Measurements from ENCODE around the gene PKD2L2.
A peak's percentile ranks its signal among the peaks of the same experiment; 100 is the strongest.
"Not testable (repeated sequence)": the region's sequence is repeated elsewhere in the genome, so short reads cannot be mapped to it uniquely, and the experiment has no call there.

PKD2L2 gene

GRCh38 chr5:137888466-137888862 lies 793 bp upstream of the PKD2L2 start:
- no peak for DNase-seq (ENCODE audit: low read depth)

GRCh38 chr5:137890845-137891244 lies 1.6 kb downstream of the PKD2L2 start:
- DNase-seq (ENCODE audit: low read depth), result no peak

- no peak for DNase-seq (ENCODE audit: low read depth)
Measured at GRCh38 chr5:137891849-137892248, 2.6 kb downstream of the PKD2L2 start.

GRCh38 chr5:137894586-137894985 lies 5.3 kb downstream of the PKD2L2 start:
- DNase-seq (ENCODE audit: low read depth), result no peak

- DNase-seq (ENCODE audit: low read depth), result no peak
Measured at GRCh38 chr5:137896560-137896959, 7.3 kb downstream of the PKD2L2 start.

- no peak for DNase-seq (ENCODE audit: low read depth)
Measured at GRCh38 chr5:137899493-137899892, 10.2 kb downstream of the PKD2L2 start.

- no peak for DNase-seq (ENCODE audit: low read depth)
Measured at GRCh38 chr5:137901011-137901817, 12.0 kb downstream of the PKD2L2 start.

- no peak for DNase-seq (ENCODE audit: low read depth)
Measured at GRCh38 chr5:137902408-137903133, 13.3 kb downstream of the PKD2L2 start.

- no peak for DNase-seq (ENCODE audit: low read depth)
Measured at GRCh38 chr5:137914758-137915157, 25.5 kb downstream of the PKD2L2 start.

- DNase-seq (ENCODE audit: low read depth), result no peak
Measured at GRCh38 chr5:137916923-137917322, 27.7 kb downstream of the PKD2L2 start.

- peak; percentile 69 for DNase-seq (ENCODE audit: low read depth)
Measured at GRCh38 chr5:137921931-137922330, 32.7 kb downstream of the PKD2L2 start.

GRCh38 chr5:137923856-137924255 lies 34.6 kb downstream of the PKD2L2 start:
- DNase-seq (ENCODE audit: low read depth), result peak; percentile 31

GRCh38 chr5:137932800-137933199 lies 43.5 kb downstream of the PKD2L2 start:
- DNase-seq (ENCODE audit: low read depth), result no peak

GRCh38 chr5:137933491-137933911 lies 44.2 kb downstream of the PKD2L2 start:
- DNase-seq (ENCODE audit: low read depth), result no peak

GRCh38 chr5:137935190-137935589 lies 45.9 kb downstream of the PKD2L2 start:
- no peak for DNase-seq (ENCODE audit: low read depth)

GRCh38 chr5:137935694-137936093 lies 46.4 kb downstream of the PKD2L2 start:
- no peak for DNase-seq (ENCODE audit: low read depth)

GRCh38 chr5:137937994-137938750 lies 48.9 kb downstream of the PKD2L2 start:
- no peak for DNase-seq (ENCODE audit: low read depth)

GRCh38 chr5:137938751-137939143 lies 49.5 kb downstream of the PKD2L2 start:
- no peak for DNase-seq (ENCODE audit: low read depth)

GRCh38 chr5:137939331-137939730 lies 50.1 kb downstream of the PKD2L2 start:
- no peak for DNase-seq (ENCODE audit: low read depth)

- DNase-seq (ENCODE audit: low read depth), result not testable (repeated sequence)
Measured at GRCh38 chr5:137944280-137944679, 55.0 kb downstream of the PKD2L2 start.

GRCh38 chr5:137945825-137946224 lies 56.6 kb downstream of the PKD2L2 start:
- no peak for DNase-seq (ENCODE audit: low read depth)

GRCh38 chr5:137954131-137954879 lies 65.0 kb downstream of the PKD2L2 start:
- DNase-seq (ENCODE audit: low read depth), result peak; percentile 96
